HepG2 (cell line): Measurements from ENCODE around the gene ARIH2. TPM values are rescaled to one million over a fixed set of nuclear protein-coding genes. Genes with fewer than 3 reads are reported as not detected.

Experiments used
- AKNA ChIP-seq: sonication (generic); formaldehyde crosslinking; IDR thresholded peaks from 2 replicates; pipeline ENCODE4 v1.4.0; 2020; ENCODE audit warnings: missing genetic modification reagents, borderline replicate concordance
- DBP ChIP-seq: sonication (generic); formaldehyde crosslinking; IDR thresholded peaks from 2 replicates; pipeline ENCODE4 v1.4.0; 2020; ENCODE audit warnings: missing genetic modification reagents; ENCODE audit errors: not compliant biosample characterization
- JUNB ChIP-seq: sonication (generic); formaldehyde crosslinking; IDR thresholded peaks from 2 replicates; pipeline ENCODE4 v1.8.0; 2022; ENCODE audit warnings: missing genetic modification reagents, mild to moderate bottlenecking, borderline replicate concordance
- MBNL3 ChIP-seq: fragments of 250-450 bp; sonication (Bioruptor Pico); conservative IDR thresholded peaks from 2 replicates; pipeline ENCODE4 v1.8.0; 2022; ENCODE audit warnings: mild to moderate bottlenecking, inconsistent platforms
- PAX8 ChIP-seq: sonication (generic); formaldehyde crosslinking; IDR thresholded peaks from 2 replicates; pipeline ENCODE4 v1.8.0; 2022; ENCODE audit warnings: mild to moderate bottlenecking, missing genetic modification reagents, borderline replicate concordance
- RXRB ChIP-seq: IDR thresholded peaks from 2 replicates; pipeline ENCODE4 v1.6.1; 2016; ENCODE audit warnings: borderline replicate concordance, missing genetic modification reagents, missing compliant biosample characterization
- SRSF1 ChIP-seq: fragments of 200-400 bp; formaldehyde crosslinking; optimal IDR thresholded peaks from 2 replicates; pipeline ENCODE3; 2017; ENCODE audit warnings: mild to moderate bottlenecking, low read depth, low read length, moderate library complexity
- TOE1 ChIP-seq: sonication (generic); formaldehyde crosslinking; IDR thresholded peaks from 2 replicates; pipeline ENCODE4 v1.4.0; 2020; ENCODE audit warnings: mild to moderate bottlenecking, missing genetic modification reagents
- ZNF33A ChIP-seq: sonication (generic); formaldehyde crosslinking; IDR thresholded peaks from 2 replicates; pipeline ENCODE4 v1.5.1; 2020; ENCODE audit warnings: missing genetic modification reagents, mild to moderate bottlenecking, moderate library complexity, borderline replicate concordance
- polyA plus RNA-seq, 8 experiments: library from polyadenylated mRNA; depleted of rRNA in 3 of 8; stranded (reverse) in 7 of 8; unstranded in 1 of 8; fragments of >200 nt; fragmentation: Illumina TruSeq in 4 of 8; extraction: Trizol in 4 of 8; gene quantifications; 2 replicates each; pipeline versions ENCODE4 v1.2.1 to v1.2.3, GENCODE V29; 2011 to 2016; ENCODE audit warnings: low read depth in 4 of 8, missing spikeins in 1 of 8, mixed read lengths in 1 of 8; ENCODE audit not compliant: insufficient read depth in 1 of 8
- total RNA-seq, 5 experiments: library from RNA; depleted of rRNA; stranded (reverse); fragments of >200 nt; fragmentation: Illumina TruSeq; extraction: Trizol; gene quantifications; 2 replicates each; pipeline ENCODE4 v1.2.3, GENCODE V29; 2016; ENCODE audit warnings: low read depth in 1 of 5
- TF ChIP-seq, protein P1 (sequence below): sonication (generic); formaldehyde crosslinking; IDR thresholded peaks from 2 replicates; pipeline ENCODE4 v1.5.1; 2020; ENCODE audit warnings: mild to moderate bottlenecking, missing genetic modification reagents, borderline replicate concordance

ARIH2 gene
- total and polyA plus RNA-seq, 2 of the 13 experiments (the other 11 are each of a cell fraction or from before 2014, with no cell fraction given) = 64.8 to 83.3 TPM

DNA sequence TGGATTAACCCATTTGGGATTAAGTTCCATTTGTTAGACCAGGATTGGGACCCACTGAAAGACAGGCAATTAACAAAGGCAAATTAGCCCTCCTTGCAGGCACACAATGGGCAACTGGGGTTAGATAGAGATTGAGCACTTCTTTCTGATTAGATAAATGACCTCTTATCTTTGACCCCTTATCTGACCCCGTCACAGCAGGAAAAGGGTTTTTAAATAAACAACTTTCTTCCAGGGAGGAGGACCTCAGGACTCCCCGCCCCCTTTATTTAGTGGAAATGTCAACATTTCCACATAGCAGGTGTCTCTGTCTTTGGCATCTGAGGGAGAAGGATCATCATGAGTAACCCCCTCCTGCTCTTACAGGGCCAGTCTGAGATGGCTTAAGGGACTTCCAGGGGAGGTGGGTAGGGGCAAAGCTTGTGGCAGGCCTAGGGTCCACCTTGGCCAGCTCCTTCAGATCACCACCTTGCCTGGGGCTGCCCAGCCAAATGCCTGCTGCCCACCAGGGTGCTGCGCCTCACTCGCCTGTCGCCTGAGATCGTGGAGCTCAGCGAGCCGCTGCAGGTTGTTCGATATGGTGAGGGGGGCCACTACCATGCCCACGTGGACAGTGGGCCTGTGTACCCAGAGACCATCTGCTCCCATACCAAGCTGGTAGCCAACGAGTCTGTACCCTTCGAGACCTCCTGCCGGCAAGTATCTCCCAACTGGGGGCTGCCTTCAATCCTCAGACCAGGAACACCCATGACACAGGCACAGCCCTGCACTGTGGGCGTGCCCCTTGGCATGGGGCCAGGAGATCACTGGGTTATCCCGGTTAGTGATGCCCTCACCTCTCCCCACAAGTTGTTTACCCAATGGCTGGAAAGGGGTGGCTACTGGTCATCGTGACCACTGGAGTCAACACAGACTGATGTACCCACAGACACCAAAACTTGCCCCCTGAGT lies 86.0 kb downstream of the ARIH2 start (continued):
- TF ChIP-seq, protein P1, sequence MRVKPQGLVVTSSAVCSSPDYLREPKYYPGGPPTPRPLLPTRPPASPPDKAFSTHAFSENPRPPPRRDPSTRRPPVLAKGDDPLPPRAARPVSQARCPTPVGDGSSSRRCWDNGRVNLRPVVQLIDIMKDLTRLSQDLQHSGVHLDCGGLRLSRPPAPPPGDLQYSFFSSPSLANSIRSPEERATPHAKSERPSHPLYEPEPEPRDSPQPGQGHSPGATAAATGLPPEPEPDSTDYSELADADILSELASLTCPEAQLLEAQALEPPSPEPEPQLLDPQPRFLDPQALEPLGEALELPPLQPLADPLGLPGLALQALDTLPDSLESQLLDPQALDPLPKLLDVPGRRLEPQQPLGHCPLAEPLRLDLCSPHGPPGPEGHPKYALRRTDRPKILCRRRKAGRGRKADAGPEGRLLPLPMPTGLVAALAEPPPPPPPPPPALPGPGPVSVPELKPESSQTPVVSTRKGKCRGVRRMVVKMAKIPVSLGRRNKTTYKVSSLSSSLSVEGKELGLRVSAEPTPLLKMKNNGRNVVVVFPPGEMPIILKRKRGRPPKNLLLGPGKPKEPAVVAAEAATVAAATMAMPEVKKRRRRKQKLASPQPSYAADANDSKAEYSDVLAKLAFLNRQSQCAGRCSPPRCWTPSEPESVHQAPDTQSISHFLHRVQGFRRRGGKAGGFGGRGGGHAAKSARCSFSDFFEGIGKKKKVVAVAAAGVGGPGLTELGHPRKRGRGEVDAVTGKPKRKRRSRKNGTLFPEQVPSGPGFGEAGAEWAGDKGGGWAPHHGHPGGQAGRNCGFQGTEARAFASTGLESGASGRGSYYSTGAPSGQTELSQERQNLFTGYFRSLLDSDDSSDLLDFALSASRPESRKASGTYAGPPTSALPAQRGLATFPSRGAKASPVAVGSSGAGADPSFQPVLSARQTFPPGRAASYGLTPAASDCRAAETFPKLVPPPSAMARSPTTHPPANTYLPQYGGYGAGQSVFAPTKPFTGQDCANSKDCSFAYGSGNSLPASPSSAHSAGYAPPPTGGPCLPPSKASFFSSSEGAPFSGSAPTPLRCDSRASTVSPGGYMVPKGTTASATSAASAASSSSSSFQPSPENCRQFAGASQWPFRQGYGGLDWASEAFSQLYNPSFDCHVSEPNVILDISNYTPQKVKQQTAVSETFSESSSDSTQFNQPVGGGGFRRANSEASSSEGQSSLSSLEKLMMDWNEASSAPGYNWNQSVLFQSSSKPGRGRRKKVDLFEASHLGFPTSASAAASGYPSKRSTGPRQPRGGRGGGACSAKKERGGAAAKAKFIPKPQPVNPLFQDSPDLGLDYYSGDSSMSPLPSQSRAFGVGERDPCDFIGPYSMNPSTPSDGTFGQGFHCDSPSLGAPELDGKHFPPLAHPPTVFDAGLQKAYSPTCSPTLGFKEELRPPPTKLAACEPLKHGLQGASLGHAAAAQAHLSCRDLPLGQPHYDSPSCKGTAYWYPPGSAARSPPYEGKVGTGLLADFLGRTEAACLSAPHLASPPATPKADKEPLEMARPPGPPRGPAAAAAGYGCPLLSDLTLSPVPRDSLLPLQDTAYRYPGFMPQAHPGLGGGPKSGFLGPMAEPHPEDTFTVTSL = no peak
- TF ChIP-seq AKNA (CRISPR knock-in tag) (no peak), PAX8 (no peak), MBNL3 (CRISPR knock-in tag) (no peak), TOE1 (CRISPR knock-in tag) (no peak), ZNF33A (CRISPR knock-in tag) (no peak), JUNB (CRISPR knock-in tag) (no peak), DBP (CRISPR knock-in tag) (no peak), SRSF1 (no peak), RXRB (CRISPR knock-in tag) (no peak)
